Activated CD4-positive, alpha-beta T cell treated with anti-CD3 and anti-CD28 coated beads for 1 hour (primary cell): ENCODE results near the gene HDAC4.

Experiments
- DNase-seq: peaks from one replicate; pipeline ENCODE4 v3.0.0-alpha.2; 2020

Gene HDAC4

GRCh38 chr2:239229545-239230279 is 171.1 kb downstream of the HDAC4 start:
- DNase-seq = no peak

GRCh38 chr2:239227661-239228371 is 173.0 kb downstream of the HDAC4 start:
- DNase-seq = no peak

GRCh38 chr2:239226677-239227581 is 173.9 kb downstream of the HDAC4 start:
- no peak for DNase-seq

GRCh38 chr2:239225871-239226561 is 174.8 kb downstream of the HDAC4 start:
- DNase-seq = no peak

GRCh38 chr2:239225371-239225851 is 175.4 kb downstream of the HDAC4 start:
- no peak for DNase-seq

GRCh38 chr2:239224955-239225354 is 175.9 kb downstream of the HDAC4 start:
- no peak for DNase-seq

GRCh38 chr2:239224199-239224570 is 176.6 kb downstream of the HDAC4 start:
- DNase-seq = no peak

GRCh38 chr2:239223310-239224198 is 177.3 kb downstream of the HDAC4 start:
- no peak for DNase-seq

GRCh38 chr2:239222706-239223309 is 178.0 kb downstream of the HDAC4 start:
- DNase-seq = no peak

- no peak for DNase-seq
Measured at GRCh38 chr2:239222312-239222660, 178.5 kb downstream of the HDAC4 start.

- DNase-seq = no peak
Measured at GRCh38 chr2:239220981-239221396, 179.8 kb downstream of the HDAC4 start.

- no peak for DNase-seq
Measured at GRCh38 chr2:239220341-239220740, 180.5 kb downstream of the HDAC4 start.

- DNase-seq = no peak
Measured at GRCh38 chr2:239216614-239217273, 184.1 kb downstream of the HDAC4 start.

GRCh38 chr2:239215988-239216613 is 184.7 kb downstream of the HDAC4 start:
- no peak for DNase-seq

GRCh38 chr2:239215136-239215925 is 185.5 kb downstream of the HDAC4 start:
- no peak for DNase-seq

- DNase-seq = no peak
Measured at GRCh38 chr2:239214725-239215124, 186.1 kb downstream of the HDAC4 start.

GRCh38 chr2:239213643-239214101 is 187.1 kb downstream of the HDAC4 start:
- no peak for DNase-seq

GRCh38 chr2:239212929-239213642 is 187.7 kb downstream of the HDAC4 start:
- DNase-seq = no peak
